HEK293 (cell line): ENCODE results near the gene RRP8.

Experiments
- CTCF ChIP-seq: fragments of 450-650 bp; formaldehyde crosslinking; IDR thresholded peaks from 2 replicates; pipeline ENCODE4 v1.5.1; 2016; ENCODE audit warnings: missing biosample characterization, missing genetic modification characterization
- PBX3 ChIP-seq: sonication (generic); formaldehyde crosslinking; IDR thresholded peaks from 2 replicates; pipeline ENCODE4 v1.8.1; 2022; ENCODE audit warnings: mild to moderate bottlenecking, moderate library complexity, missing genetic modification reagents
- RBAK ChIP-seq: fragments of 450-650 bp; formaldehyde crosslinking; IDR thresholded peaks from 2 replicates; pipeline ENCODE4 v1.5.1; 2016; ENCODE audit warnings: missing biosample characterization, missing genetic modification characterization
- REPIN1 ChIP-seq: fragments of 450-650 bp; formaldehyde crosslinking; IDR thresholded peaks from 2 replicates; pipeline ENCODE4 v1.5.1; 2017; ENCODE audit warnings: missing biosample characterization, missing genetic modification characterization, low read depth
- TCF7L2 ChIP-seq: IDR thresholded peaks from 2 replicates; pipeline ENCODE4 v1.6.1; 2011; ENCODE audit warnings: low read depth, mild to moderate bottlenecking, inconsistent platforms, low read length, moderate library complexity, borderline replicate concordance
- YY2 ChIP-seq: fragments of 450-650 bp; formaldehyde crosslinking; IDR thresholded peaks from 2 replicates; pipeline ENCODE4 v1.5.1; 2016; ENCODE audit warnings: missing biosample characterization, missing genetic modification characterization
- ZEB2 ChIP-seq: fragments of 450-650 bp; formaldehyde crosslinking; IDR thresholded peaks from 2 replicates; pipeline ENCODE4 v1.5.1; 2016; ENCODE audit warnings: missing biosample characterization, missing genetic modification characterization
- ZNF157 ChIP-seq: fragments of 450-650 bp; formaldehyde crosslinking; IDR thresholded peaks from 2 replicates; pipeline ENCODE4 v1.5.1; 2016; ENCODE audit warnings: missing biosample characterization, missing genetic modification characterization
- ZNF16 ChIP-seq: fragments of 450-650 bp; formaldehyde crosslinking; IDR thresholded peaks from 2 replicates; pipeline ENCODE4 v1.5.1; 2016; ENCODE audit warnings: low read depth, missing biosample characterization, missing genetic modification characterization
- ZNF18 ChIP-seq: fragments of 450-650 bp; formaldehyde crosslinking; IDR thresholded peaks from 2 replicates; pipeline ENCODE4 v1.5.1; 2016; ENCODE audit warnings: missing biosample characterization, missing genetic modification characterization
- ZSCAN16 ChIP-seq: fragments of 450-650 bp; formaldehyde crosslinking; IDR thresholded peaks from 2 replicates; pipeline ENCODE4 v1.5.1; 2016; ENCODE audit warnings: missing biosample characterization, missing genetic modification characterization
- TF ChIP-seq, protein P1 (sequence below): fragments of 450-650 bp; formaldehyde crosslinking; IDR thresholded peaks from 2 replicates; pipeline ENCODE4 v1.5.1; 2017; ENCODE audit warnings: missing biosample characterization, missing genetic modification characterization
- TF ChIP-seq, protein P2 (sequence below): fragments of 450-650 bp; formaldehyde crosslinking; IDR thresholded peaks from 2 replicates; pipeline ENCODE4 v1.5.1; 2016; ENCODE audit warnings: missing biosample characterization, missing genetic modification characterization

GRCh38 chr11:6635082-6635932, 31.9 kb upstream of the RRP8 start:
- TF ChIP-seq PBX3 (CRISPR knock-in tag): no peak
- TF ChIP-seq ZNF16 (tag by site-specific recombination): no peak
- TF ChIP-seq YY2 (tag by site-specific recombination): no peak
- TF ChIP-seq, protein P1, sequence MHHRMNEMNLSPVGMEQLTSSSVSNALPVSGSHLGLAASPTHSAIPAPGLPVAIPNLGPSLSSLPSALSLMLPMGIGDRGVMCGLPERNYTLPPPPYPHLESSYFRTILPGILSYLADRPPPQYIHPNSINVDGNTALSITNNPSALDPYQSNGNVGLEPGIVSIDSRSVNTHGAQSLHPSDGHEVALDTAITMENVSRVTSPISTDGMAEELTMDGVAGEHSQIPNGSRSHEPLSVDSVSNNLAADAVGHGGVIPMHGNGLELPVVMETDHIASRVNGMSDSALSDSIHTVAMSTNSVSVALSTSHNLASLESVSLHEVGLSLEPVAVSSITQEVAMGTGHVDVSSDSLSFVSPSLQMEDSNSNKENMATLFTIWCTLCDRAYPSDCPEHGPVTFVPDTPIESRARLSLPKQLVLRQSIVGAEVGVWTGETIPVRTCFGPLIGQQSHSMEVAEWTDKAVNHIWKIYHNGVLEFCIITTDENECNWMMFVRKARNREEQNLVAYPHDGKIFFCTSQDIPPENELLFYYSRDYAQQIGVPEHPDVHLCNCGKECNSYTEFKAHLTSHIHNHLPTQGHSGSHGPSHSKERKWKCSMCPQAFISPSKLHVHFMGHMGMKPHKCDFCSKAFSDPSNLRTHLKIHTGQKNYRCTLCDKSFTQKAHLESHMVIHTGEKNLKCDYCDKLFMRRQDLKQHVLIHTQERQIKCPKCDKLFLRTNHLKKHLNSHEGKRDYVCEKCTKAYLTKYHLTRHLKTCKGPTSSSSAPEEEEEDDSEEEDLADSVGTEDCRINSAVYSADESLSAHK (tag by site-specific recombination): no peak
- TF ChIP-seq ZNF18 (tag by site-specific recombination): no peak
- TF ChIP-seq ZSCAN16: no peak
- no peak for TF ChIP-seq CTCF (tag by site-specific recombination)
- TF ChIP-seq REPIN1 (tag by site-specific recombination): no peak
- no peak for TF ChIP-seq ZEB2 (tag by site-specific recombination)
- TF ChIP-seq TCF7L2: no peak
- no peak for TF ChIP-seq ZNF157 (tag by site-specific recombination)
- TF ChIP-seq, protein P2, sequence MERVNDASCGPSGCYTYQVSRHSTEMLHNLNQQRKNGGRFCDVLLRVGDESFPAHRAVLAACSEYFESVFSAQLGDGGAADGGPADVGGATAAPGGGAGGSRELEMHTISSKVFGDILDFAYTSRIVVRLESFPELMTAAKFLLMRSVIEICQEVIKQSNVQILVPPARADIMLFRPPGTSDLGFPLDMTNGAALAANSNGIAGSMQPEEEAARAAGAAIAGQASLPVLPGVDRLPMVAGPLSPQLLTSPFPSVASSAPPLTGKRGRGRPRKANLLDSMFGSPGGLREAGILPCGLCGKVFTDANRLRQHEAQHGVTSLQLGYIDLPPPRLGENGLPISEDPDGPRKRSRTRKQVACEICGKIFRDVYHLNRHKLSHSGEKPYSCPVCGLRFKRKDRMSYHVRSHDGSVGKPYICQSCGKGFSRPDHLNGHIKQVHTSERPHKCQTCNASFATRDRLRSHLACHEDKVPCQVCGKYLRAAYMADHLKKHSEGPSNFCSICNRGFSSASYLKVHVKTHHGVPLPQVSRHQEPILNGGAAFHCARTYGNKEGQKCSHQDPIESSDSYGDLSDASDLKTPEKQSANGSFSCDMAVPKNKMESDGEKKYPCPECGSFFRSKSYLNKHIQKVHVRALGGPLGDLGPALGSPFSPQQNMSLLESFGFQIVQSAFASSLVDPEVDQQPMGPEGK (tag by site-specific recombination): no peak
- no peak for TF ChIP-seq RBAK (tag by site-specific recombination)
